Neural cell (in vitro differentiated cells): Measurements from ENCODE around the gene LRRTM2. TPM values are rescaled to one million over a fixed set of nuclear protein-coding genes. Genes with fewer than 3 reads are reported as not detected.

ENCODE experiments used
- H2AFZ ChIP-seq: fragments of 200-600, 300-800 bp; sonication (generic), shearing (Covaris generic); 2 replicates; pipeline ENCODE4 v1.6.0; 2014; ENCODE audit warnings: low read depth, mild to moderate bottlenecking, antibody characterized with exemption, low read length, moderate library complexity
- H3F3A ChIP-seq: fragments of 200-600 bp; shearing (Covaris generic); 2 replicates; pipeline ENCODE4 v1.6.1; 2016; ENCODE audit warnings: mild to moderate bottlenecking, moderate library complexity, mixed read lengths, antibody characterized with exemption, low read length; ENCODE audit not compliant: insufficient read depth, poor library complexity, severe bottlenecking
- H3K27ac ChIP-seq: fragments of 200-600, 300-800 bp; sonication (generic), shearing (Covaris generic); 2 replicates; pipeline ENCODE4 v1.5.1; 2014; ENCODE audit warnings: mild to moderate bottlenecking, low read length, moderate library complexity
- H3K27me3 ChIP-seq: fragments of 300-800, 200-600 bp; sonication (generic), shearing (Covaris generic); 2 replicates; pipeline ENCODE4 v1.6.0; 2014; ENCODE audit warnings: mild to moderate bottlenecking, low read depth, low read length, moderate library complexity; ENCODE audit not compliant: insufficient read depth
- H3K36me3 ChIP-seq: fragments of 300-800, 200-600 bp; sonication (generic), shearing (Covaris generic); 2 replicates; pipeline ENCODE4 v1.5.1; 2014; ENCODE audit warnings: mild to moderate bottlenecking, antibody characterized with exemption, low read length, moderate library complexity; ENCODE audit not compliant: insufficient read depth
- H3K4me2 ChIP-seq: fragments of 300-800, 200-600 bp; sonication (generic), shearing (Covaris generic); 2 replicates; pipeline ENCODE4 v1.6.0; 2014; ENCODE audit warnings: mild to moderate bottlenecking, low read length
- H3K4me3 ChIP-seq: fragments of 300-800, 200-600 bp; sonication (generic), shearing (Covaris generic); 2 replicates; pipeline ENCODE4 v1.5.1; 2014; ENCODE audit warnings: mild to moderate bottlenecking, low read length, moderate library complexity
- H3K79me2 ChIP-seq: fragments of 200-600 bp; shearing (Covaris generic); replicated peaks from 2 replicates; pipeline ENCODE4 v1.6.0; 2014; ENCODE audit warnings: mild to moderate bottlenecking, low read length, moderate library complexity; ENCODE audit not compliant: insufficient read depth
- H3K9ac ChIP-seq: fragments of 300-800, 200-600 bp; sonication (generic), shearing (Covaris generic); 2 replicates; pipeline ENCODE4 v1.6.1; 2016; ENCODE audit warnings: mild to moderate bottlenecking, low read length, mixed read lengths
- H3K9me2 ChIP-seq: fragments of 200-600 bp; shearing (Covaris generic); 2 replicates; pipeline ENCODE4 v1.6.1; 2016; ENCODE audit warnings: mild to moderate bottlenecking, low read length, mixed read lengths; ENCODE audit not compliant: insufficient read depth
- H3K9me3 ChIP-seq: fragments of 200-600, 300-800 bp; sonication (generic), shearing (Covaris generic); 2 replicates; pipeline ENCODE4 v1.6.1; 2016; ENCODE audit warnings: mild to moderate bottlenecking, mixed run types, low read length, moderate library complexity, mixed read lengths
- H4K20me1 ChIP-seq: fragments of 200-600 bp; shearing (Covaris generic); 2 replicates; pipeline ENCODE4 v1.6.1; 2016; ENCODE audit warnings: mild to moderate bottlenecking, mixed run types; ENCODE audit not compliant: insufficient read depth
- CTCF ChIP-seq: fragments of 450-650 bp; IDR thresholded peaks from 2 replicates; pipeline ENCODE4 v1.5.1; 2014; ENCODE audit warnings: antibody characterized with exemption, mild to moderate bottlenecking, moderate library complexity; ENCODE audit not compliant: poor library complexity, severe bottlenecking
- EP300 ChIP-seq: fragments of 450-650 bp; conservative IDR thresholded peaks from 2 replicates; pipeline ENCODE4 v1.6.1; 2014; ENCODE audit warnings: antibody characterized with exemption, mild to moderate bottlenecking, moderate library complexity; ENCODE audit not compliant: poor library complexity, severe bottlenecking
- EZH2 ChIP-seq: fragments of 200-600, 300-800 bp; shearing (Covaris generic), sonication (generic); IDR thresholded peaks from 2 replicates; pipeline ENCODE4 v1.6.1; 2014; ENCODE audit warnings: antibody characterized with exemption, low read length, borderline replicate concordance, mild to moderate bottlenecking; ENCODE audit not compliant: insufficient read depth, poor library complexity, severe bottlenecking
- MXI1 ChIP-seq: fragments of 450-650 bp; conservative IDR thresholded peaks from 2 replicates; pipeline ENCODE4 v1.6.1; 2014; ENCODE audit warnings: antibody characterized with exemption, mild to moderate bottlenecking; ENCODE audit not compliant: poor library complexity, severe bottlenecking
- POLR2AphosphoS5 ChIP-seq: IDR thresholded peaks from 2 replicates; pipeline ENCODE4 v1.6.1; 2012
- RAD21 ChIP-seq: fragments of 450-650 bp; conservative IDR thresholded peaks from 2 replicates; pipeline ENCODE4 v1.6.1; 2014; ENCODE audit warnings: antibody characterized with exemption, mild to moderate bottlenecking, moderate library complexity
- REST ChIP-seq: IDR thresholded peaks from 2 replicates; pipeline ENCODE4 v1.6.1; 2012; ENCODE audit warnings: borderline replicate concordance
- SMC3 ChIP-seq: fragments of 450-650 bp; conservative IDR thresholded peaks from 2 replicates; pipeline ENCODE4 v1.6.1; 2014; ENCODE audit warnings: antibody characterized with exemption, mild to moderate bottlenecking, moderate library complexity; ENCODE audit not compliant: poor library complexity
- TAF1 ChIP-seq: IDR thresholded peaks from 2 replicates; pipeline ENCODE4 v1.6.1; 2012; ENCODE audit warnings: low read depth
- polyA plus RNA-seq: library from polyadenylated mRNA; depleted of rRNA; stranded (reverse); fragments of >200 nt; gene quantifications from 2 replicates; pipeline ENCODE4 v1.2.3, GENCODE V29; 2014

The LRRTM2 gene
- polyA plus RNA-seq, 1 donor from 2014 or later = 5.9 TPM

DNA sequence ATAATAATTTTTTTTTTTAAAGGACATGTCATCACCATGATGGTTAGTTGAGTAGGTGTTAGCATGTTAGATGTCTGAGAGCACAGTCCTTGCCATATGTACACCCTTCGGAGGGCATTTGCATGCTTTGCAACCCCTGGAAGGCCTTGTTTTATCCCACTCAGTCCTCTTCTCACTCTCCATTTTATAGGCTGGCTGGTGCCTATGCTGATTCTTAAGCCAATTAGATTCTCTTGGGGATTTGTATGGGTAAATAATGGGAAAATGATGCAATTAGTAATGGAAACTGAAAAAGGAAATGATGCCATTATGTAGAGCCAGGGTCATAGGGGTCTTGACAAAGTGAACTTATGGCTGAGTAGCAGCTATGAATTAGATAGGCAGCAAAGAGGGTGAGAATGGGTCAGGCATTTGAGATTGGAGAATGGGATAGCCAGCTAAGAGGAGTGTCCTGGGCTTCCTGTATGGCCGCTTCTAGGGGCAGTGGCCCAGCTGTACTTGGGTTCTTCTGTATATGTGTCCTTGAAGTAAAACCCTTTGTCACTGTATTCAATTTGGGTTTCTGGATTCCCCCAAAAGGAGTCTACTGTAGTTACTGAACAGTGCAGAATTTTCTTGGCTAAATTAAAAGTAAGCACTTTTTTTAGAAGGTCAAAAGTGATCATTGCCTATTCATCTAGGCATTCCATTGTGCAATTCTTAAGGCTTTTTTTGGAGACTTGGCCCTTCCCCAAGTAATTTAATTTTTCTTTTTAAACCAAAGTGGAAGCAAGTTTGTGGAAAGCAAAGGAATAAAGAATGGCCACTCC is 31.6 kb downstream of the LRRTM2 start (continued):
- TF ChIP-seq REST (no peak), EZH2 (no peak), POLR2AphosphoS5 (no peak)

DNA sequence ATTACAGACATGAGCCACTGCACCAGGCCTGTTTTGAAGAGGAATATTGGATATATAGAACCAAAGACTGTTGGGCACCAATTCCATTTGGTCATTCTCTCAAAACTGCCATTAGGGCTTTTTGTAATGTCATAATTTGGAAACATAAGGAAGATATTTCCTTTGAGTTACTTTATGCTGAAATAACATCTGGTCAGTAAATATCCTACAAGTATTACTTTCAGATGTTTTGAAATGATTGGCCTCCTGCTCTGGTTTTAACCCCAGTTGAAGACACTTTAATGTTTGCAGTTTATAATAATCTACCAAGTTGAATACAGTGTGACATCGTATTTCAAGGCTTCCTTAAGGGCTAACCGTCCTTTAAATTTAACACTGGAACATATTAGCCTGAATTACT is 33.6 kb downstream of the LRRTM2 start:
- Histone ChIP-seq H3K27ac (no peak overlapping the region), H3K36me3 (no peaks in the 10 kb centered on the region), H3K9me2 (no peaks in the 10 kb centered on the region), H3K9ac (no peak overlapping the region), H3K4me3 (no peak overlapping the region), H4K20me1 (no peaks in the 10 kb centered on the region), H3K4me2 (no peak overlapping the region), H3F3A (no peaks in the 10 kb centered on the region), H2AFZ (no peak overlapping the region), H3K79me2 (peaks cover 17% of the 10 kb centered on the region), H3K9me3 (no peaks in the 10 kb centered on the region), H3K27me3 (no peaks in the 10 kb centered on the region)
- TF ChIP-seq RAD21 (no peak), SMC3 (no peak), TAF1 (no peak), REST (no peak), POLR2AphosphoS5 (no peak), EP300 (no peak), CTCF (no peak), EZH2 (no peak), MXI1 (no peak)
